Neutrophil (primary cell): Measurements from ENCODE around the gene CCDC146.

Source experiments
- H3K27ac ChIP-seq: fragments of 200-600 bp; sonication (generic); 2 replicates; pipeline ENCODE4 v1.5.1; 2016; ENCODE audit warnings: mild to moderate bottlenecking, moderate library complexity
- H3K27me3 ChIP-seq: fragments of 200-600 bp; sonication (generic); 2 replicates; pipeline ENCODE4 v1.6.0; 2016; ENCODE audit warnings: mild to moderate bottlenecking
- H3K36me3 ChIP-seq: fragments of 200-600 bp; sonication (generic); 2 replicates; pipeline ENCODE4 v1.5.1; 2017
- H3K4me1 ChIP-seq, 2 experiments: fragments of 200-600 bp in 1 of 2; sonication (generic) in 1 of 2; 1 replicate in 1 of 2; 2 replicates in 1 of 2; pipeline versions ENCODE4 v1.5.1 to v1.6.1; 2013 to 2016; ENCODE audit warnings: low read depth in 1 of 2, low read length in 1 of 2, mild to moderate bottlenecking in 1 of 2, moderate library complexity in 1 of 2; ENCODE audit not compliant: control insufficient read depth in 1 of 2, insufficient read depth in 1 of 2
- H3K4me3 ChIP-seq, 2 experiments: fragments of 200-600 bp in 1 of 2; sonication (generic) in 1 of 2; 1 replicate in 1 of 2; 2 replicates in 1 of 2; pipeline ENCODE4 v1.5.1; 2013 to 2016; ENCODE audit warnings: low read depth in 1 of 2, low read length in 1 of 2, mild to moderate bottlenecking in 1 of 2, moderate library complexity in 1 of 2
- H3K9me3 ChIP-seq: fragments of 200-600 bp; sonication (generic); 2 replicates; pipeline ENCODE4 v1.5.1; 2016
- TF ChIP-seq, protein P1 (sequence below): fragments of 200-600 bp; sonication (generic); IDR thresholded peaks from 2 replicates; pipeline ENCODE4 v1.5.1; 2016; ENCODE audit warnings: antibody characterized with exemption

The CCDC146 gene

DNA sequence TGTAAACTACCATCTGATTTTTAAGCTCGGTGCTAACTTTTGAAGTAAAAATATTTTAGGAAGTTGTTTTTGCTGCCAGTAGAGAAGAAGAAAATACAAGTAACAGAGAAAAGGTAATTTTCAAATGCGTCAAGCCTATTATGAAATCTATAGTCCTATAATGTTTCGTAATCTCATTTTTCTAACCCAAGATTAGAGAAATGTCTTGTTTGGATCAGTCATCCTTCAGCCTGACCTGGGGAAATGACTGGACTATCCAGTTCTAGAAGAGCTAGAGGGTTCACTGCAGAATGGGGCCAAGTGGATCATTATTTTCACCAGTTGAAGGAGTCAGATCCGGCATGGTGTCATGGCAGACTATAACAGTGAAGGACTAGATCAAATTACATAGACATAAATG is 139.9 kb downstream of the CCDC146 start:
- Histone ChIP-seq H3K4me3 (no peak overlapping the region), H3K27ac (no peak overlapping the region), H3K9me3 (no peaks in the 10 kb centered on the region), H3K4me1 (no peaks in the 10 kb centered on the region), H3K27me3 (no peaks in the 10 kb centered on the region), H3K36me3 (no peaks in the 10 kb centered on the region)
- TF ChIP-seq, protein P1, sequence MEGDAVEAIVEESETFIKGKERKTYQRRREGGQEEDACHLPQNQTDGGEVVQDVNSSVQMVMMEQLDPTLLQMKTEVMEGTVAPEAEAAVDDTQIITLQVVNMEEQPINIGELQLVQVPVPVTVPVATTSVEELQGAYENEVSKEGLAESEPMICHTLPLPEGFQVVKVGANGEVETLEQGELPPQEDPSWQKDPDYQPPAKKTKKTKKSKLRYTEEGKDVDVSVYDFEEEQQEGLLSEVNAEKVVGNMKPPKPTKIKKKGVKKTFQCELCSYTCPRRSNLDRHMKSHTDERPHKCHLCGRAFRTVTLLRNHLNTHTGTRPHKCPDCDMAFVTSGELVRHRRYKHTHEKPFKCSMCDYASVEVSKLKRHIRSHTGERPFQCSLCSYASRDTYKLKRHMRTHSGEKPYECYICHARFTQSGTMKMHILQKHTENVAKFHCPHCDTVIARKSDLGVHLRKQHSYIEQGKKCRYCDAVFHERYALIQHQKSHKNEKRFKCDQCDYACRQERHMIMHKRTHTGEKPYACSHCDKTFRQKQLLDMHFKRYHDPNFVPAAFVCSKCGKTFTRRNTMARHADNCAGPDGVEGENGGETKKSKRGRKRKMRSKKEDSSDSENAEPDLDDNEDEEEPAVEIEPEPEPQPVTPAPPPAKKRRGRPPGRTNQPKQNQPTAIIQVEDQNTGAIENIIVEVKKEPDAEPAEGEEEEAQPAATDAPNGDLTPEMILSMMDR, result no peak

GRCh38 chr7:77265666-77266065 is 143.3 kb downstream of the CCDC146 start:
- no peaks in the 10 kb centered on the region for H3K27me3 ChIP-seq
- TF ChIP-seq, protein P1, result no peak

DNA sequence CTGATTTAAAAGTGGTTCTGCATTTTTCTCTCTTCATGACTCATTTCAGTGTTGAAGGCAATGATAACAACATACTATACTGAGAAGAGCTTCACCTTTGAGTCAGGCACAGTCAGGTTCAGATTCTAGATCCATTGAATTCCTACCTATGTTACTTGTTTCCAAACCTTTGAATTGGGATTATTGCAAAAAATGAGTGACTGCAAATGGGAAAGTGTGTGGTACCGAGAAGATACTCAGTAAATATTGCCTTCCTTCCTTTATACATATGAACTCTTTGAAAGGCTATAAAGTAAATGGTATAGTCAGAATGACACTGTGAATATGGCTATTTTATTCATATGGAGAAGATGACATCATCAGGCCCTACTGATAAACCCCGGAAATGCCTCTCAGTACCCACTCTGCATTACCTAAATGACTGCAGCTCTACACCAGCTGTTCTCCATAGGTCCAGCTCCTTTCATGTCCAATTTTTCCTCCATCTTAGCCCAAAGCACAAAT is 143.9 kb downstream of the CCDC146 start:
- Histone ChIP-seq H3K27me3 (no peaks in the 10 kb centered on the region), H3K9me3 (no peaks in the 10 kb centered on the region), H3K27ac (no peak overlapping the region), H3K4me3 (no peak overlapping the region), H3K36me3 (no peaks in the 10 kb centered on the region), H3K4me1 (no peaks in the 10 kb centered on the region)
- TF ChIP-seq, protein P1, result no peak

More at GRCh38 chr7:77265666-77266065, 143.3 kb downstream of the CCDC146 start:
- no peaks in the 10 kb centered on the region for H3K4me1 ChIP-seq
- H3K36me3 ChIP-seq, result no peaks in the 10 kb centered on the region
- no peaks in the 10 kb centered on the region for H3K9me3 ChIP-seq
- no peak overlapping the region for H3K27ac ChIP-seq
- no peak overlapping the region for H3K4me3 ChIP-seq

GRCh38 chr7:77269360-77270093 is 147.1 kb downstream of the CCDC146 start:
- TF ChIP-seq, protein P1, result no peak
- no peaks in the 10 kb centered on the region for H3K27me3 ChIP-seq
- H3K27ac ChIP-seq, result no peak overlapping the region

GRCh38 chr7:77270094-77270480 is 147.7 kb downstream of the CCDC146 start:
- no peaks in the 10 kb centered on the region for H3K36me3 ChIP-seq
- no peak overlapping the region for H3K27ac ChIP-seq
- no peak overlapping the region for H3K4me3 ChIP-seq
- no peaks in the 10 kb centered on the region for H3K4me1 ChIP-seq
- TF ChIP-seq, protein P1, result no peak
- no peaks in the 10 kb centered on the region for H3K27me3 ChIP-seq
- H3K9me3 ChIP-seq, result no peaks in the 10 kb centered on the region

More at GRCh38 chr7:77269360-77270093, 147.1 kb downstream of the CCDC146 start:
- Histone ChIP-seq H3K36me3 (no peaks in the 10 kb centered on the region), H3K4me1 (no peaks in the 10 kb centered on the region), H3K4me3 (no peak overlapping the region), H3K9me3 (no peaks in the 10 kb centered on the region)
